ENCODE data around the gene SDSL.

Gene SDSL

DNA sequence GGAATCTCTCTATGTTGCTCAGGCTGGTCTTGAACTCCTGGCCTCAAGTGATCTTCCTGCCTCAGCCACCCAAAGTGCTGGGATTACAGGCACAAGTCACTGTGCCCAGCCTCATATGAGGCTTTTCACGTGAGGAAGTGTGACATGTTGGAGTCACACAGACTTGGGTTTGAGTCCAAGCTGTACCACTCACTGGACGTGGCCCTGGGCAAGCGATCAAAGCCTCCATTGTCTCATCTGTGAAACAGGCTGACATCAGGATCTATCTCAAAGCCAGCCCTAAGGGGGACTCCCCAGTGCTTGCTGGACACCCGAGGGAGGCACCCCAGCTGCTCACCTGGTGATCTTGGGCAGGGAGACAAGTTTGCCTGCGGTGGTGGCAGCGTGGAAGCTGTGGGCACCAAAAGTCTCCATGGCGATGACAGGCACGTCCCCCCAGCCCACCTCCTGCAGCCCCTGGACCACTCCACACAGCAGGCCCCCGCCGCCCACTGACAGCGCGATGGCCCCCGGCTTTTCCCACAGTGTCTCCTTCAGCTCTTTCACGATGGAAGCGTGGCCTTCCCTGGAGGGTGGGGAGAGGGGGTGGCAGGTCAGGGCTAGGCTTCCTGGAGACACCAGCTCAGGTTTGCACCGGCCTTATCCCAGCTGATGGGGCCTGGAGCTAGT lies 25.2 kb upstream of the SDSL start:
- DNase-seq (ENCODE audit: low read depth, low spot score), result no peak

DNA sequence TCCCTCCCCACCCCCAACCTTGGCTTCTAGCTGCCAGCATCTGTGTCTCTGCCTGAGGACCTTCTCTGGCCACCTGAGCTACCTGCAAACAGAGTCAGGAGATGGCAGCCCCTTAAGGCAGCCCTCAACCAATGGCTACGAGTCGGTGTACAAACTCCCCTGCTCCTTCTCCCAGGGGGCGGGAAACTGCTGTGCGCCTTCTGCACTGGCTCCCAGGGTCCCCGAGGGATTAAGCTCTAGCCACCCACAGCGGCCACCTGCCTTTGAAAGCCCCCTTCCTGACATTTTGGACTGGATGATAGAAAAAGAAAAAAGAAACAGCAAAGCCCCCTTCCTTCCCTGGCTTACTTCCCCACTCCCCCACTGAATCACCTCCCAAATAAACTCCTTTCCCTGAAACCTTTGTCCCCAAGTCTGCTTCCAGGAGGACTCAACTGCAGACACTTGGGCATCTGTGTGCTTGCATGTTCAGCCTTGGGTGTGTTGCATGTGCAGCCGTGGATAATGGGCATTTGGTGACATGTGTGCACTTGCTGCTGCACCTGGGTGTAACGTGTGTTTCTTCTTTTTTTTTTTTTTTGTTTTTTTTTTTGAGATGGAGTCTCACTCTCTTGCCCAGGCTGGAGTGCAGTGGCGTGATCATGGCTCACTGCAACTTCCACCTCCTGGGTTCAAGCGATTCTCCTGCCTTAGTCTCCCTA lies 24.5 kb upstream of the SDSL start:
- no peak for DNase-seq (ENCODE audit: low read depth, low spot score)

DNA sequence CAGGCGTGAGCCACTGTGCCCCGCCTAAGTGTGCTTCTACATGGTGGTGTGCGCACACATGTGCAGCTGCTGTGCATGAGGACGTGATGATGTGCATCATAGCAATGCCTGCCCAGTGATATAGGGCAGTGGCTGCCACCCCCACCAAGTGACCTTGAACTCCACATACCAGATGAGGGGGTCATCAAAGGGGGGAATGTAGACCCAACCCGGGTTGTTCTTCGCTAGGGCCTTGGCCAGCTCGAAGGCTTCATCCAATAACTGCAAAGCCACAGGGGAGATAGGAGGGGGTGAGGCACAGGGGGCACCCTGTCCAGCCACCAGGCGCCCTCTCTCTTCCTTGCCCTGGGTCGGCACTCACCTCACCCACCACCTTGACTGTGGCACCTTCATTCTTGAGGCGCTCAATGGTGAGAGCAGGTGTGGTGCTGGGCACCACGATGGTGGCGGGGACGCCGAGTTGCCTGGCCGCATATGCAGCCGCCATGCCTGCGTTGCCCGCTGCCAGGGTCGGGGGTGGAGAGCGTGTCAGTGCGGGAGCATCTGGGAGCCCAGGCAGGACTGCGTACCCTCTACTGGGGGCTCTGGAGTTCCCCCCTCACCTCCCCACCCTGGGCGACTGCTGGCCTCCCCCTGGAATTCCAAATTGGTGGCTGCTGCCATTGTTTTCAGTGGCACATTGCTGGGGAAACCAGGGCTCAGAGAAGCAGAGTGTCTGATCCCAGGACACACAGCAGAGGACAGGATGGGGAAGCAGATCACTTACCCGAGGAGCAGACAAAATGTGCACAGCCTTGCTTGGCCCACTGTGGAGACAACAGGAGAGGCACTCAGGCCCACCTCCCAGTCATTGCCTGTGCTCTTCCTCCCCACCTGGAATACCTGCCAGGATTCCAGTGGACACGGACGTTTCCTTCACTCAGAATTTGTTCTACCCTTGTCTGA lies 23.6 kb upstream of the SDSL start:
- DNase-seq (ENCODE audit: low read depth, low spot score), result no peak

DNA sequence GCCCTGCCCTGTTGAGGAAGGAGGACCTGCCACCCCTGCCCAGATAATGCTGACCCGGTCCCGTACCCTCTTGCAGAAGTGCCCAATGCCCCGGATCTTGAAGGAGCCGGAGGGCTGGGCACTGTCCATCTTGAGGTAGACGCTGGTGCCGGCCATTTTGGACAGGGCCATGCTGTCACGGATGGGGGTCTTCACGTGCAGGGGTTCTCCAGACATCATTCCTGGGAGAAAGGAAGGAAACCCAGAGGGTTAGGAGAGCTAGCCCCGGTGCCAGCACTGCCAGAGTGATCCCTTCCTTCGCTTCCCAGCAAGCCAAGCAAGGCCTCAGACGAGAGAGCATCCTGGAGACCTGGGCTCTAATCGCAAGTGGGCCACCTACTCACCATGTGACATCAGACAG lies 22.7 kb upstream of the SDSL start:
- no peak for DNase-seq (ENCODE audit: low read depth, low spot score)

DNA sequence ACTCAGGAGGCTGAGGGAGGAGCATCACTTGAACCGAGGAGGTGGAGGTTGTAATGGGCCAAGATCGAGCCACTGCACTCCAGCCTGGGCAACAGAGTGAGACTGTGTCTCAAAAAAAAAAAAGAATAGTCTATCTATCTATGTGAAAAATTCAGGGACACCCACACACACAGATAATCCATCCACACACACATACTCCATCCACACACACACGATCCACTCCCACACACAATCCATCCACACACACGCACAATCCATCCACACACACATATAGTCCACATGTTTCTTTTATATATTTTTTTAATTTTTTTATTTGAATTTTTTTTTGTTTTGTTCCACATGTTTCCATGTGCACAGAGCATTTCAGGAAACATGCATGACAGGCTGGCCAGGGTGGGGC lies 21.8 kb upstream of the SDSL start:
- no peak for DNase-seq (ENCODE audit: low read depth, low spot score)

DNA sequence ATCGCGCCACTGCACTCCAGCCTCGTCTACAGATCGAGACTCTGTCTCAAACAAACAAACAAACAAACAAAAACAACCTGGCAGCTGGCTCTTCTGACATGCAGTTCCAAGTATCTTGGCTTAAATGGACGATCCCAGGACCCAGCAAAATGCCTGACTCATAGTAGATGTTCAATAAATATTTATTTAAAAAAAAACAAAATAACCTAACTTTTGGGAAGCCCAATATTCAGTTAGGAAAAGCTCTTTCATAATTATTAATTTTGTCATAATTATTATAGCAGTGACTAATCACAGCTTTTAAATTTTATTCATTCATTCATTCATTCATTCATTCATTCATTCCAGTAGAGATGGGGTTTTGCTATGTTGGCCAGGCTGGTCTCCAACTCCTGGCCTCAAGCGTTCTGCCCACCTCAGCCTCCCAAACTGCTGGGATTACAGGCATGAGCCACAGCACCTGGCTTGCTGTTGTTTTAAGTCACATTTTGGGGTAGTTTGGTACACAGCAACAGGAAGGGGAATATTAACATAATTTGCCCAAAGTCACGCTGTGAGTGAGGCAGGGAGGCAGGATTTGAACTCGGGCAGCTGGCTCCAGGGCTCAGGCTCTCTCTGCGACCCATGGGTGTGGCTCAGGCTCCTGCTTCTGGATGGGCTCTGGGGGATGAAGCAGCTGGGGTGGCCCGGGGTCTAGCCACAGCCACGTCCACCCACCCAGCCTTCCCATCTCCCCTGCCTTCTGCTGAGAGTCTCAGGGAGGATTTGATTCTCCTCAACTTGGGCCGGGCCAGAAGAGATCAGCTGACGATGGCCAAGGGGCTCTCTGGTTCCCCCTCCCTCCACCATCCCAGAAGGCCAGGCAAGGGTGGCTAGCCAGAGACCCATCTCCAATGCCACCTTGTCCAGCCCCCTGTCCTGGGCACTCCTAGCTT lies 20.8 kb upstream of the SDSL start:
- no peak for DNase-seq (ENCODE audit: low read depth, low spot score)

DNA sequence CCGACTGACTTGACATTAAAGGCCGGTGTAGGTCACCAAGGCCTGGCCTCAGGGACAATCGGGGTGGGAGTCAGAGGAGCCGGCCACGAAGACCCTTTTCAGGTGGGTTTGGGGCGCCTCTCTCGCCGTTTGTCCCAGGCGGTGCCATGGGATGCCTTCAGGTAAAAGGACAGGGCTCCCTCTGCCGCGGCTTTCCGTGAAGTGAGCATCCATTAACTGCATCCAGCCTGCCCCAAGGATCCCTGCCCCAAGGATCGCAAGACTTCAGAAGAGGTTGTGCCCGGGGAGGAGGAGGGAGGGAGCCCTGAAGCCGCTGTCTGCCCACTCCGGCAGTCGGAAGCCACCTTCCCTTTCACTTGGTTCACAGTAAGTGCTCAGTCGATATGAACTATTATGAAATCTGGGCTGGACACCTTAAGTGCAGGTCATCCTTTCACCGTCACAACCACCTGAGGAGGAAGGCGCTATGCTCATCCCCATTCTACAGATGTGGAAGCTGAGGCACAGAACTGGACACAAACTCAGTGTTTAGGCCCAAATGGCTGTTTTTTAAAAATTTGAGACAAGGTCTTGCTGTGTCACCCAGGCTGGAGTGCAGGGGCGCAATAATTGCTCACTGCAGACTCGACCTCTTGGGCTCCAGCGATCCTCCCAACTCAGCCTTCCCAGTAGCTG lies 19.5 kb upstream of the SDSL start:
- DNase-seq (ENCODE audit: low read depth, low spot score), result no peak

DNA sequence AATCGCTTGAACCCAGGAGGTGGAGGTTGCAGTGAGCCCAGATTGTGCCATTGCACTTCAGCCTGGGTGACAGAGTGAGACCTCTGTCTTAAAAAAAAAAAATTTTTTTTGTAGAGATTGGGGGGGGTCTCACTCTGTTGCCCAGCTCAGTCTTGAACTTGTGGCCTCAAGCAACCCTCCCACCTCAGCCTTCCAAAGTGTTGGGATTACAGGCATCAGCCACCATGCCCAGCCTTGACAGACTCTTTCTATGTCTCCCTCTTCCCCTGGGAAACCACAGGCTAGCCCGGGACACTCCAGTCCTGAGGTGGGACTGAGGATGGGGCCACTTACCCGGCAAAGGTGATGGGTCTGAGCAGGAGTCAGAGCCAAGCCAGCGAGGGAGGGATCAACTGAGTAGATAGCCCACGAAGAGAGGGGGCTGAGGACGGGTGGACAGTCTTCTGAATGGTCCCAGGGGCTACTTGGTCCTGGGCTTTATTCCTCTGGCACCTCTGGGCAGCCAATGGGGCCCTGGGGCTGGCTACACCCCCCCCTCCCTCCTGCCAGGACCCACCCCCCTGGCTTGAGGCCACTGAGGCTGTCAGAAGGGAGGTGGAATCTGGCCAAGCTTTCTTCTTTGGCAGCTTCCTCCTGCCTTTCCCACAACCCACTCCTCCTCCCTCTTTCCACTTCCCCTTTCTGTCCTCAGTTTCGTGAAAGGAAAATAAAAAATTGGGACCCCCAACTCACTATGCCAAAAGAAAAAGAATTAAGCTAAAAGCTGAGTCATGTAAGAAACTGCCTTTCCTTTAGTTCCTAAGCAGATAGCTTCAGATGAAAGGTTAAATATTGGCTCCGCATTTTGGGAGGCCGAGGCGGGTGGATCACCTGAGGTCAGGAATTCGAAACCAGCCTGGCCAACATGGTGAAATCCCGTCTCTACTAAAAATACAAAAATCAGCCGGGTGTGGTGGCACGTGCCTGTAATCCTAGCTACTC lies 18.5 kb upstream of the SDSL start, which contains the start of gene SDS:
Gene SDS (minus strand): TSS at position 453 of the 981 bp plus-strand sequence. CDS start 4,179 bp downstream, outside the sequence.
- DNase-seq (ENCODE audit: low read depth, low spot score), result peak; percentile 86

DNA sequence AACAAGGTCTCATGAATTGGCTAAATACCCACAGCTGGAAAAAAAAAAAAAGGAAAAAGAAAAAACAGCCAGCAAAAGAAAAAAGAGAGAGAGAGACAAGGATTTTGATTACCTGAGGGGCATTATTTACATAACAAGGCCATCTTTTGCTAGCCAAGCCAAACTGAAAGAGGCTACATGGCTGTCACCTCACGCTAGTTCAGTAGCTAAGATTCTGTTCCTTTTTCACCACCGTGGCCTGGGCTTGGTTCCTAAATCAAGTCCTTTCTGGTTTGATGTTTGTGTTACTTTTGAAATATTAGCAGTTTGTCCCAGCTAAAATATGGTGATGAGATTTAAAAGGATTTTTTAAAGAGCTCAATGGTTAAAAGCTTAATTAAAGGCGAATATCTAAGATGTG lies 16.5 kb upstream of the SDSL start:
- no peak for DNase-seq (ENCODE audit: low read depth, low spot score)

DNA sequence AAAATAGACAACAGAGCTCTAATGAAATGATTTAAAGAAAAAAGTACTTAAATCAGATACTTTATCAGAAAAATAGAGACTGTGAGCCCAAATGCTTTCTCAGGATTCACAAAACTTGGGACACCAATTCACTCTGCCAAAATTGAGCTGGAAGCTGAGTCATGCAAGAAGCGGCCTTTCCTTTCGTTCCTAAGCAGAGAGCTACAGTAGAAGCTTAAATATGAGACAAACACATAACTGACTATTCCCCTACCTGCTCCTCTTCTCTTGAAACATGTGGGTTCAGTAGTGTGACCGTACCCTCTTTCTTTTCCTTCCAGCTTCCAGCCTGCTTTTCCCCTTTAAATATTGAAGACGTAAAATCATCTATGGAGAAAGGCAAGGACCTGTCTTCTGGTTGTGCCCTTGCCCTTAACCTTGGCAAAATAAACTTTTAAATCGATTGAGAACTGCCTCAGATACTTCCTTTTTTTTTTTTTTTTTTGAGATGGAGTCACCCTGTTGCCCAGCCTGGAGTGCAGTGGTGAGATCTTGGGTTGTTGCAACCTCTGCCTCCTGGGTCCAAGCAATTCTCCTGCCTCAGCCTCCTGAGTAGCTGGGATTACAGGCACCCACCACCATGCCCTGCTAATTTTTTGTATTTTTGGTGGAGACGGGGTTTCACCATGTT lies 14.1 kb upstream of the SDSL start:
- DNase-seq (ENCODE audit: low read depth, low spot score), result peak; percentile 51

DNA sequence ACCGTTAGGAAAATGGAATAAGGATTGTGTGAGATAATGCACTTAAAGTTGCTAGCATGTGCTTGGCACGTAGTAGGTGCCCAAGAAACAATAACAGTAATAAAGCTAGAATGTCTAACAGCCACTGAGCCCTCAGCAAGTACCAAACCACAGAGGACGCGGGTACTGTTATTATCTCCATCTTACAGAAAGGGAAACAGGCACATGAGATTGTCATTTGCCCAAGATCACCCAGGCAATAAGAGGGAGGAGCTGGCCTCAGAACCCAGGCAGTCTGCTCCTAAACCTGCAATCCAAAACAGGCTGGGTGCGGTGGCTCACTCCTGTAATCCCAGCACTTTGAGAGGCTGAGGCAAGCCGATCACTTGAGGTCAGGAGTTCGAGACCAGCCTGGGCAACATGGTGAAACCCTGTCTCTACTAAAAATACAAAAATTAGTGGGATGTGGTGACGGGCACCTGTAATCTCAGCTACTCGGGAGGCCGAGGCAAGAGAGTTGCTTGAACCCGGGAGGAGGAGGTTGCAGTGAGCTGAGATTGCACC lies 13.4 kb upstream of the SDSL start:
- no peak for DNase-seq (ENCODE audit: low read depth, low spot score)

DNA sequence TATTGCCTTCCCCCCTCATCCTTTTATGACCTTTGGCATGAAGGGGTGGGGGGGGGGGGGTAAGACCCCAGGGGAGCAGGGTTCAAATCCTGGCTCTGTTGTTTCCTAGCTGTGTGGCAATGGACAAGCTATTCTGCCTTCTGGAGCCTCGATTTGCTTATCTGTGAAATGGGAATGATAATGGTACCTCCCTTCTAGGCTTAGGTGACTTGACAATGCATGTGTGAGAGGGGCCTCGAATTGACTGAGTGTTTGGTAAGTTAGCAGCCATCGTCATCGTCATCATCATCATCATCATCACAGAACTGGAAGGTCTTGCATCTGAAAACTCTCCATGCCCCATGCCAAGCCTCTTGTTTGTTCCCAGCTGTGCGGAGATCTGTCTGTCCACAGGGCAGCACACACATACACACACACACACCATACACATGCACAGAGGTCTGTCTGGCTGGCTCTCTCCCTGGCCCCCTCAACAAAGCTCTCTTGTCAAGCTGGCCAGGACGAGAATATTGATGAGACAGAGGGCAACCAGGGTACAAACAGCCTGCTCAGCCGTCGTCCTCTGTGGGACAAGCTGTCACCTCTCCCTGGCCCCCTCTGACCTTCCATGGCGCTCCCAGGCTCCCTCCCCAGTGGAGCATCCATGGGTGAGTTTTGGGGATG lies 12.6 kb upstream of the SDSL start:
- no peak for DNase-seq (ENCODE audit: low read depth, low spot score)

DNA sequence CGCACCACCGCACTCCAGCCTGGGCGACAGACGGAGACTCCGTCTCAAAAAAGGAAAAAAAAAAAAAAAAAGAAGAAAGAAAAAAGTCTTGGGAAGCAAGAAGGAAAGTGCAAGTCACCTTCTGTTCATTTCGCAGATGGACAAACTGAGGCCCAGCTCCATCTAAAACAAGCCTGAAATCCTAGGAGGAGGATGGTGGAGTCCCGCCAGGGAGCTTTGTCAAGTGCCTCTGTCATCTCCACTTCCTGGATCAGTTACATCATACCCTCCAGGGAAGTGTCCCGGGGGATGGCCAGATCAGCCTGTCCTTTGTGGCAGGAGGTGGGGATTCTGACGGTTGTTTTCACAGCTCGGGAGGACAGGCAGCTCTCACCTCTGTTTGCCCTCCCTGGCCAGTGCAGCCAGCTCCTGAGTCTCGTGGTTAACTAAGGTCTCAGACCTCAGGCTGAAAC lies 8.7 kb upstream of the SDSL start:
- no peak for DNase-seq (ENCODE audit: low read depth, low spot score)

DNA sequence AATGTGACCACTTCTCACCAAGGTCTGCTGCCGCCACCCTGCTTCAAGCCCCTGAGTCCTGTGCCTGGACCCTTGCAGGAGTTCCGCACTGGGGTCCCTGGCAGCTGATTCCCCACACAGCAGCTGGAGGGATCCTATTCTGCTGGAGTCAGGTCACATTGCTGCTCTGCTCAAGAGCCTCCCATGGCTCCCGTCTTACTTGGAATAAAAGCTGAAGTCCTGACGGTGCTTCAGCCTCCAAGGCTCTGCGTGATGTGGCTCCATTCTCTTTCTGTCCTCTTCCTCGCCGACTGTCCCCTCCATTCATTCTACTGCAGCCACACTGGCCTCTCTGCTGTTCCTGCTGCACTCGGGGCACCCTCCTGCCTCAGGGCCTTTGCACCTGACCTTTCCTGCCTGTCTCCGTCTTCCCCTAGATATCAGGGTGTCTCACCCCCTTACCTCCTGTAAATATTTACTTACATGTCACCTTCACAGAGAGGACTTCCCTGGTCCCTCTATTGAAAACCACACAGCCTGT lies 7.6 kb upstream of the SDSL start:
- DNase-seq (ENCODE audit: low read depth, low spot score), result no peak

DNA sequence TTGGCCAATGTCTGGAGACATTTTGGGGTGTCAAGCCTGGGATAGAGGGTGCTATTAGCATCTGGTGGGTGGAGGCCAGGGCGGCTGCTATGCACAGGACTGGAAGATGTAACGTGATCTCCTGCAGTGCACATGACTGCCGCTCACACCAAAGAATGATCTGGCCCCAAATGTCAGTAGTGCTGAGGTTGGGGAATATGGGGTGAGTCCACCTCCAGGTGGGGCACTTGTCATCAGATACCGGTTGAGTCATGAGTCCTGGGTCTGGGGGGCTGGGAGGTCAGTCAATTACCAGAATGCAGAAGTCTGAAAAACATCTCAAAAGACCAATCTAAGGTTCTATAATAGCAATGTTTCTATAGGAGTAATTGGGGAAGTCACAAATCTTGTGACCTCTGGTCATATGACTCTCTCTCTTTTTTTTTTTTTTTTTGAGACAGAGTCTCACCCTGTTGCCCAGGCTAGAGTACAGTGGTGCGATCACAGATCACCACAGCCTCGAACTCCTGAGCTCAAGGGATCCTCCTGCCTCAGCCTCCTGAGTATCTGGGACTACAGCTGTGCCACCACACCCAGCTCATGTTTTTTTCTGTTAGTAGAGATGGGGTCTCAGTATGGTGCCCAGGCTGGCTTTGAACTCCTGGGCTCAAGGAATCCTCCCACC lies 6.0 kb upstream of the SDSL start:
- DNase-seq (ENCODE audit: low read depth, low spot score), result no peak

DNA sequence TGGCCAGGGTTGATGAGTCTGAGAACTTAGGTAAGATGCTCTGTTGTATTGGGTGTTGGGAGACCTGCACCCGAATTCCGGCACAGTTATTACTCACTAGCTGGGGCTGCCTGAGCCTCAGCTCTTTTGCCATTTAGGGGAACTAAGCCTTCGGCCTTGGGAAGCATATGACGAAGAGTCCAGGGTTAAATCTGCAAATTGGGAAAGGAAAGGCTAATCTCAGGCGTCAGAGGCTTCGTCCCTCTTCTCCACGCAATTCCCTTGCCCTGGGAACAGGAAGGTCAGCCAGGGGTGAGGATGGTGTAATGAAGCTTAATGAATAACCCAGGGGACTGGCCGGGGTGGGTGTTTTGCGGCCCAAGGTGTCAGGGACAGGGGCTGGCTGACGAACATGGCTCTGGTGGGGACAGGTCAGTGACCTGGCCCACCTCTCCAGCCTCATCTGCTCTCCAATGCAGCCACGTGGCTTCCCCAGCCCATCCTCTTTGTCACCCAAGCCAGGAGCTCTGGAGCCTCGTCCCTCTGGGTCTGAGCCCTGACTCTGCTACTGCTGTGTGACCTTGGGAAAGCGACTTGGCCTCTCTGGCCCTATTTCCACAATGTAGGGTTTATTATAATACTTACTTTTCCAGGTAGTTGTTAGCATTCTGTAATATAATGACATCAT lies 3.8 kb upstream of the SDSL start:
- DNase-seq (ENCODE audit: low read depth, low spot score), result no peak

All from astrocyte of the hippocampus (primary cell).